Right lobe of liver (tissue), 4 donors: ENCODE results near the gene NRXN3.

ENCODE experiments used
- CTCF ChIP-seq, 4 donors: fragments of 200-600 bp in 3 of 4; fragments of 450-650 bp in 1 of 4; IDR thresholded peaks; one replicate each; pipeline versions ENCODE4 v1.5.1 to v1.8.0; 2016 to 2022; ENCODE audit warnings: antibody characterized with exemption in 4 of 4, mild to moderate bottlenecking in 2 of 4
- POLR2A ChIP-seq: fragments of 450-650 bp; IDR thresholded peaks from one replicate; pipeline ENCODE4 v1.6.1; 2017; ENCODE audit warnings: antibody characterized with exemption, mild to moderate bottlenecking
- donor health status: DM: no; HTN: no; CAD: no.
- donor health status: DM: no; HTN: no; CAD: no.
- donor health status: DM: no; HTN: yes; CAD: no.

- TF ChIP-seq CTCF (IDR thresholded peaks at IDR 0.05) (no peak), POLR2A (no peak)
Measured at GRCh38 chr14:79829405-79830166, 1659.4 kb downstream of the NRXN3 start.
